Fibroblast of pulmonary artery (primary cell): ENCODE results near the gene SEPTIN8.

Experiments
- DNase-seq: peaks from one replicate; pipeline ENCODE4 v3.0.0-alpha.2; 2010; ENCODE audit warnings: low read depth
- H3K4me3 ChIP-seq: replicated peaks from 2 replicates; pipeline ENCODE4 v1.5.1; 2011; ENCODE audit warnings: low read depth, mild to moderate bottlenecking, control low read depth, low read length, moderate library complexity
- TF ChIP-seq, protein P1 (sequence below): IDR thresholded peaks from 2 replicates; pipeline ENCODE4 v1.5.1; 2011; ENCODE audit warnings: mild to moderate bottlenecking, control low read depth, low read length, inconsistent platforms; ENCODE audit errors: missing control alignments

Gene SEPTIN8

GRCh38 chr5:132770476-132771159 is 6.4 kb downstream of the SEPTIN8 start:
- TF ChIP-seq, protein P1, sequence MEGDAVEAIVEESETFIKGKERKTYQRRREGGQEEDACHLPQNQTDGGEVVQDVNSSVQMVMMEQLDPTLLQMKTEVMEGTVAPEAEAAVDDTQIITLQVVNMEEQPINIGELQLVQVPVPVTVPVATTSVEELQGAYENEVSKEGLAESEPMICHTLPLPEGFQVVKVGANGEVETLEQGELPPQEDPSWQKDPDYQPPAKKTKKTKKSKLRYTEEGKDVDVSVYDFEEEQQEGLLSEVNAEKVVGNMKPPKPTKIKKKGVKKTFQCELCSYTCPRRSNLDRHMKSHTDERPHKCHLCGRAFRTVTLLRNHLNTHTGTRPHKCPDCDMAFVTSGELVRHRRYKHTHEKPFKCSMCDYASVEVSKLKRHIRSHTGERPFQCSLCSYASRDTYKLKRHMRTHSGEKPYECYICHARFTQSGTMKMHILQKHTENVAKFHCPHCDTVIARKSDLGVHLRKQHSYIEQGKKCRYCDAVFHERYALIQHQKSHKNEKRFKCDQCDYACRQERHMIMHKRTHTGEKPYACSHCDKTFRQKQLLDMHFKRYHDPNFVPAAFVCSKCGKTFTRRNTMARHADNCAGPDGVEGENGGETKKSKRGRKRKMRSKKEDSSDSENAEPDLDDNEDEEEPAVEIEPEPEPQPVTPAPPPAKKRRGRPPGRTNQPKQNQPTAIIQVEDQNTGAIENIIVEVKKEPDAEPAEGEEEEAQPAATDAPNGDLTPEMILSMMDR, result no peak
- peak; percentile 40 for DNase-seq
- H3K4me3 ChIP-seq, result no peak overlapping the region

DNA sequence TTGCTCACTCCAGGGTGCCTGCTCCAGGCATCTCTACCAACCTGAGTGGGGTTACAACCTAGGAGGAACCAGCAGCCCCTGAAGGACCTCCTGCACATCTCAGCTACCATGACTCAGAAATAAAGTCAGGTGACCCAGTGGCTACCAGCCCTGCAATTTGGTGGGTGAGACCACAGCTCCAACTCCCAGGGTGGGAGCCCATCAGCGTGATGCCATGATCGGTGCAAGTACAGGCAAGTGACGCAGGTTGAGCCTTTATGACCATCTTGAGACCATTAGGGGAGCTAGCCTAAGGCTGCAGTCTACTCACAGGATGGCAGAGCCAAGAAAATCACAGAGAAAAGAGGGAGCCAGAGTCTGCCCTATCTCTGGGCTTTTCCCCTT is 8.6 kb downstream of the SEPTIN8 start:
- DNase-seq, result no peak

GRCh38 chr5:132767150-132767549 is 9.9 kb downstream of the SEPTIN8 start:
- H3K4me3 ChIP-seq, result no peak overlapping the region
- TF ChIP-seq, protein P1, result no peak
- no peak for DNase-seq

More for the DNA sequence above, 8.6 kb downstream of the SEPTIN8 start:
- TF ChIP-seq, protein P1, result no peak
- no peak overlapping the region for H3K4me3 ChIP-seq

GRCh38 chr5:132766806-132767055 is 10.3 kb downstream of the SEPTIN8 start:
- no peak for DNase-seq
- TF ChIP-seq, protein P1, result no peak
- no peak overlapping the region for H3K4me3 ChIP-seq

DNA sequence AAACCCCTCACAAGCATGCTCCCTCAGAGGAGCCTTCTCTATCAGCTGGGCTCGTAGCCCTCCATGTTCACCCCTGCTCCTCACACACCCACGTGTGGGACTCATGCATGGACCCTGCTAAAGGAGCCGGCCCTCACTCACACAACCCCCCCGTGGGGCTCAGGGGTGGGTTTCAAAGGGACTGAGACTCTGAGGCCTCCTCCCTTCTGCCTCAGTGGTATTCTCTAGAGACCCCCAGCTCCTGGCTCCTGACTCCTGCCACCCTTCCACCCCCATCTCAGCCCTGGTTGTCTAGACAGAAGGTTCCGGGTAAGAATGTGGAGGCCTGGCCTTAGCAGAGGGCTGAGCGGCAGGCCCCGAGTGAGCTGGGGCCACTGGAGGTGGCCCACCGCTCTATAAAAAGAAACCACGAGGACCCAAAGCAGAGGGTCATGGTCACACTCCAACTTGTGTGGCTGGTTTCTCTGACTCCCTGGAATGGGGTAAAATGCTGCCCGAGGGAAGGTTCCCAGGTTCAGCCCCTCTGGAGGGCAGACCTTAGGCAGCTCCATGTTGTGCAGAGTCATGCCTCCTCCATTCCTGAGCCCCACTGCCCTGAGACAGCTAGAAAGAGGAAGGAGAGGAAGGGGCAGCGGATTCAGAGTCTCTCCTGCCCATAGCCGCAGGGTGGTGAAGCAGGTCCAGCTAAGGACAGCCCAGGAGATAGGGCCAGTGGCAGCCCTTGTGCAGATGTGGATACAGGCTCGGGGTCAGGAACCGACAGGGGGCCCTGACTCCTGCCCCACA is 10.8 kb downstream of the SEPTIN8 start:
- DNase-seq, result no peak
- H3K4me3 ChIP-seq, result no peak overlapping the region
- TF ChIP-seq, protein P1, result no peak

DNA sequence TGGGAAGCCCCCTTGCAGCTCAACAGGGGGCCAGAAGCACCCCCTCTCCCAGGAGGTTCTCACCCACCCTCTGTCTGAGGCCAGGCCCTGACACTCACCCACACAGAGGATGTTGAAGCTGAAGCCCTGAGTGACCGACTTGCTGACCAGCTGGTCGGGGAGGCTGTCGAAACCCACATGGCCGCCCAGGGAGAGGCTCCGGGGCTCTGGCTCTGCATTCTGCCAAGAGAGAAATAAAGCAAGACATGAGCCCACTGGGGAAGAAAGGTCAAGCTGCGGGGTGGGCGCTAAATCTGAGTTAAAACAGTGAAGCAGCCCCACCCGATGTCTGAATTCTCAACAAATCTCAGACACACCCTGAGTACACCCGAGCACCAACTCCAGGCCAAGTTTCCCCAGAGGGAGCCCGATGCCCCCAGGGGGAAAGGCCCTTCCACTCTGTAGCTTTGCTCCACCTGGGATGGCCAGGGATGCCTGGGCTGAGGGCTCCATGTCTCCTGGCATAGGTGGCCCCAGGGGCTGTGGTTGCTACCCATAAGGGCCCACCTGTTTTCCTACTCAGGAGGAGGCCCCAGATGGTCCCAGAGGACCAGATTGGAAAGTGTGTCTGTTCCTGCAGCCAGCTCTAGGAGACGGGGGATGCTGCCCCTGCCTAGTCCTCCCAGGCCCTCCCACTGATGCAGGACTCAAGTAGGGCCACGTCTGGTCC is 11.6 kb downstream of the SEPTIN8 start:
- no peak overlapping the region for H3K4me3 ChIP-seq
- no peak for DNase-seq
- TF ChIP-seq, protein P1, result no peak
